SK-N-SH treated with all-trans-retinoic acid at 6 μM for 48 hours (cell line): Measurements from ENCODE around the gene ALB.

ENCODE experiments used
- ATAC-seq: fragments of 200-7000 bp; cut with Tn5 transposase; 3 replicates; pipeline ENCODE4 v1.9.1; 2020; ENCODE audit warnings: mild to moderate bottlenecking, moderate library complexity
- ARNTL ChIP-seq: fragments of 450-650 bp; formaldehyde crosslinking; IDR thresholded peaks from 2 replicates; pipeline ENCODE4 v1.5.0; 2020; ENCODE audit warnings: low read depth, mild to moderate bottlenecking, moderate library complexity, borderline replicate concordance
- BACH2 ChIP-seq: fragments of 250-450 bp; sonication (Bioruptor Pico); IDR thresholded peaks from 2 replicates; pipeline ENCODE4 v1.9.0; 2021; ENCODE audit warnings: mild to moderate bottlenecking, borderline replicate concordance
- CREB5 ChIP-seq: fragments of 250-450 bp; sonication (Bioruptor Pico); IDR thresholded peaks from 2 replicates; pipeline ENCODE4 v1.5.1; 2020; ENCODE audit warnings: low read depth, mild to moderate bottlenecking, moderate library complexity
- CSDC2 ChIP-seq: fragments of 250-450 bp; sonication (Bioruptor Pico); IDR thresholded peaks from 2 replicates; pipeline ENCODE4 v1.5.0; 2020; ENCODE audit warnings: mild to moderate bottlenecking, moderate library complexity
- GLIS3 ChIP-seq: fragments of 250-450 bp; sonication (Bioruptor Pico); IDR thresholded peaks from 2 replicates; pipeline ENCODE4 v1.5.0; 2020; ENCODE audit warnings: mild to moderate bottlenecking, moderate library complexity
- ISL1 ChIP-seq: fragments of 250-450 bp; sonication (Bioruptor Pico); IDR thresholded peaks from 2 replicates; pipeline ENCODE4 v2.1.2; 2022; ENCODE audit warnings: mild to moderate bottlenecking, moderate library complexity
- OSR1 ChIP-seq: fragments of 250-450 bp; sonication (Bioruptor Pico); IDR thresholded peaks from 2 replicates; pipeline ENCODE4 v1.8.0; 2022; ENCODE audit warnings: moderate library complexity, mild to moderate bottlenecking, inconsistent platforms
- POU6F1 ChIP-seq: fragments of 250-450 bp; sonication (Bioruptor Pico); IDR thresholded peaks from 2 replicates; pipeline ENCODE4 v1.8.0; 2021; ENCODE audit warnings: low read depth, mild to moderate bottlenecking, moderate library complexity, borderline replicate concordance
- PPARA ChIP-seq: fragments of 250-450 bp; sonication (Bioruptor Pico); IDR thresholded peaks from 2 replicates; pipeline ENCODE4 v1.5.0; 2020; ENCODE audit warnings: mild to moderate bottlenecking, borderline replicate concordance
- RARB ChIP-seq: fragments of 250-450 bp; sonication (Bioruptor Pico); IDR thresholded peaks from 2 replicates; pipeline ENCODE4 v1.8.0; 2021; ENCODE audit warnings: mild to moderate bottlenecking, moderate library complexity
- SNAI2 ChIP-seq: fragments of 250-450 bp; sonication (Bioruptor Pico); IDR thresholded peaks from 2 replicates; pipeline ENCODE4 v1.5.0; 2020; ENCODE audit warnings: mild to moderate bottlenecking, moderate library complexity
- TCF4 ChIP-seq: fragments of 250-450 bp; sonication (Bioruptor Pico); IDR thresholded peaks from 2 replicates; pipeline ENCODE4 v1.8.0; 2021; ENCODE audit warnings: mild to moderate bottlenecking, moderate library complexity, borderline replicate concordance
- TOX ChIP-seq: fragments of 250-450 bp; sonication (Bioruptor Pico); IDR thresholded peaks from 2 replicates; pipeline ENCODE4 v1.8.0; 2021; ENCODE audit warnings: mild to moderate bottlenecking, moderate library complexity, borderline replicate concordance
- ZC3H10 ChIP-seq: fragments of 250-450 bp; sonication (Bioruptor Pico); IDR thresholded peaks from 2 replicates; pipeline ENCODE4 v1.5.1; 2021; ENCODE audit warnings: mild to moderate bottlenecking, moderate library complexity
- ZFP3 ChIP-seq: fragments of 250-450 bp; sonication (Bioruptor Pico); IDR thresholded peaks from 2 replicates; pipeline ENCODE4 v1.5.0; 2020; ENCODE audit warnings: mild to moderate bottlenecking, moderate library complexity
- ZFP30 ChIP-seq: fragments of 450-650 bp; formaldehyde crosslinking; IDR thresholded peaks from 2 replicates; pipeline ENCODE4 v1.5.0; 2022; ENCODE audit warnings: mild to moderate bottlenecking, moderate library complexity
- ZNF565 ChIP-seq: fragments of 450-650 bp; formaldehyde crosslinking; conservative IDR thresholded peaks from 2 replicates; pipeline ENCODE4 v1.5.0; 2020; ENCODE audit warnings: low read depth, mild to moderate bottlenecking, moderate library complexity
- ZNF70 ChIP-seq: fragments of 450-650 bp; formaldehyde crosslinking; IDR thresholded peaks from 2 replicates; pipeline ENCODE4 v1.5.0; 2020; ENCODE audit warnings: mild to moderate bottlenecking, moderate library complexity
- ZNF8 ChIP-seq: fragments of 450-650 bp; formaldehyde crosslinking; IDR thresholded peaks from 2 replicates; pipeline ENCODE4 v1.5.0; 2020; ENCODE audit warnings: mild to moderate bottlenecking, moderate library complexity
- TF ChIP-seq, protein P1 (sequence below): fragments of 250-450 bp; sonication (Bioruptor Pico); IDR thresholded peaks from 2 replicates; pipeline ENCODE4 v1.5.1; 2021; ENCODE audit warnings: mild to moderate bottlenecking, moderate library complexity
- TF ChIP-seq, protein P2 (sequence below): fragments of 250-450 bp; sonication (Bioruptor Pico); IDR thresholded peaks from 2 replicates; pipeline ENCODE4 v1.5.0; 2020; ENCODE audit warnings: mild to moderate bottlenecking, moderate library complexity
- TF ChIP-seq, protein P3 (sequence below): fragments of 250-450 bp; sonication (Bioruptor Pico); IDR thresholded peaks from 2 replicates; pipeline ENCODE4 v1.8.0; 2020; ENCODE audit warnings: mild to moderate bottlenecking, moderate library complexity, borderline replicate concordance

ALB gene

GRCh38 chr4:73419106-73420038 is 15.3 kb downstream of the ALB start:
- TF ChIP-seq PPARA (CRISPR knock-in tag) (no peak), ZNF565 (CRISPR knock-in tag) (no peak), TCF4 (CRISPR knock-in tag) (no peak), ZNF70 (CRISPR knock-in tag) (no peak), ZNF8 (CRISPR knock-in tag) (no peak), BACH2 (CRISPR knock-in tag) (no peak), POU6F1 (CRISPR knock-in tag) (no peak), CSDC2 (CRISPR knock-in tag) (no peak), OSR1 (CRISPR knock-in tag) (no peak), ARNTL (CRISPR knock-in tag) (no peak), ISL1 (CRISPR knock-in tag) (no peak), ZFP30 (CRISPR knock-in tag) (no peak), TOX (CRISPR knock-in tag) (no peak), SNAI2 (no peak), ZFP3 (CRISPR knock-in tag) (no peak), RARB (CRISPR knock-in tag) (no peak), GLIS3 (CRISPR knock-in tag) (no peak), CREB5 (CRISPR knock-in tag) (no peak)
- TF ChIP-seq, protein P1, sequence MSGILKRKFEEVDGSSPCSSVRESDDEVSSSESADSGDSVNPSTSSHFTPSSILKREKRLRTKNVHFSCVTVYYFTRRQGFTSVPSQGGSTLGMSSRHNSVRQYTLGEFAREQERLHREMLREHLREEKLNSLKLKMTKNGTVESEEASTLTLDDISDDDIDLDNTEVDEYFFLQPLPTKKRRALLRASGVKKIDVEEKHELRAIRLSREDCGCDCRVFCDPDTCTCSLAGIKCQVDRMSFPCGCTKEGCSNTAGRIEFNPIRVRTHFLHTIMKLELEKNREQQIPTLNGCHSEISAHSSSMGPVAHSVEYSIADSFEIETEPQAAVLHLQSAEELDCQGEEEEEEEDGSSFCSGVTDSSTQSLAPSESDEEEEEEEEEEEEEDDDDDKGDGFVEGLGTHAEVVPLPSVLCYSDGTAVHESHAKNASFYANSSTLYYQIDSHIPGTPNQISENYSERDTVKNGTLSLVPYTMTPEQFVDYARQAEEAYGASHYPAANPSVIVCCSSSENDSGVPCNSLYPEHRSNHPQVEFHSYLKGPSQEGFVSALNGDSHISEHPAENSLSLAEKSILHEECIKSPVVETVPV (CRISPR knock-in tag), result no peak
- TF ChIP-seq, protein P2, sequence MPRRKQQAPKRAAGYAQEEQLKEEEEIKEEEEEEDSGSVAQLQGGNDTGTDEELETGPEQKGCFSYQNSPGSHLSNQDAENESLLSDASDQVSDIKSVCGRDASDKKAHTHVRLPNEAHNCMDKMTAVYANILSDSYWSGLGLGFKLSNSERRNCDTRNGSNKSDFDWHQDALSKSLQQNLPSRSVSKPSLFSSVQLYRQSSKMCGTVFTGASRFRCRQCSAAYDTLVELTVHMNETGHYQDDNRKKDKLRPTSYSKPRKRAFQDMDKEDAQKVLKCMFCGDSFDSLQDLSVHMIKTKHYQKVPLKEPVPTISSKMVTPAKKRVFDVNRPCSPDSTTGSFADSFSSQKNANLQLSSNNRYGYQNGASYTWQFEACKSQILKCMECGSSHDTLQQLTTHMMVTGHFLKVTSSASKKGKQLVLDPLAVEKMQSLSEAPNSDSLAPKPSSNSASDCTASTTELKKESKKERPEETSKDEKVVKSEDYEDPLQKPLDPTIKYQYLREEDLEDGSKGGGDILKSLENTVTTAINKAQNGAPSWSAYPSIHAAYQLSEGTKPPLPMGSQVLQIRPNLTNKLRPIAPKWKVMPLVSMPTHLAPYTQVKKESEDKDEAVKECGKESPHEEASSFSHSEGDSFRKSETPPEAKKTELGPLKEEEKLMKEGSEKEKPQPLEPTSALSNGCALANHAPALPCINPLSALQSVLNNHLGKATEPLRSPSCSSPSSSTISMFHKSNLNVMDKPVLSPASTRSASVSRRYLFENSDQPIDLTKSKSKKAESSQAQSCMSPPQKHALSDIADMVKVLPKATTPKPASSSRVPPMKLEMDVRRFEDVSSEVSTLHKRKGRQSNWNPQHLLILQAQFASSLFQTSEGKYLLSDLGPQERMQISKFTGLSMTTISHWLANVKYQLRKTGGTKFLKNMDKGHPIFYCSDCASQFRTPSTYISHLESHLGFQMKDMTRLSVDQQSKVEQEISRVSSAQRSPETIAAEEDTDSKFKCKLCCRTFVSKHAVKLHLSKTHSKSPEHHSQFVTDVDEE (CRISPR knock-in tag), result no peak
- TF ChIP-seq, all 23 proteins: peak for 0

GRCh38 chr4:73420615-73421014 is 16.5 kb downstream of the ALB start:
- no peak for ATAC-seq
- no peak for TF ChIP-seq CSDC2 (CRISPR knock-in tag)
- TF ChIP-seq POU6F1 (CRISPR knock-in tag), result no peak
- TF ChIP-seq ZNF70 (CRISPR knock-in tag), result no peak
- no peak for TF ChIP-seq ZFP30 (CRISPR knock-in tag)
- TF ChIP-seq ZNF565 (CRISPR knock-in tag), result no peak
- TF ChIP-seq BACH2 (CRISPR knock-in tag), result no peak
- no peak for TF ChIP-seq ZC3H10
- no peak for TF ChIP-seq PPARA (CRISPR knock-in tag)
- no peak for TF ChIP-seq ARNTL (CRISPR knock-in tag)
- no peak for TF ChIP-seq ZNF8 (CRISPR knock-in tag)
- TF ChIP-seq, protein P2 (CRISPR knock-in tag), result no peak
- TF ChIP-seq TCF4 (CRISPR knock-in tag), result no peak
- TF ChIP-seq ZFP3 (CRISPR knock-in tag), result no peak
- no peak for TF ChIP-seq GLIS3 (CRISPR knock-in tag)
- TF ChIP-seq, protein P3, sequence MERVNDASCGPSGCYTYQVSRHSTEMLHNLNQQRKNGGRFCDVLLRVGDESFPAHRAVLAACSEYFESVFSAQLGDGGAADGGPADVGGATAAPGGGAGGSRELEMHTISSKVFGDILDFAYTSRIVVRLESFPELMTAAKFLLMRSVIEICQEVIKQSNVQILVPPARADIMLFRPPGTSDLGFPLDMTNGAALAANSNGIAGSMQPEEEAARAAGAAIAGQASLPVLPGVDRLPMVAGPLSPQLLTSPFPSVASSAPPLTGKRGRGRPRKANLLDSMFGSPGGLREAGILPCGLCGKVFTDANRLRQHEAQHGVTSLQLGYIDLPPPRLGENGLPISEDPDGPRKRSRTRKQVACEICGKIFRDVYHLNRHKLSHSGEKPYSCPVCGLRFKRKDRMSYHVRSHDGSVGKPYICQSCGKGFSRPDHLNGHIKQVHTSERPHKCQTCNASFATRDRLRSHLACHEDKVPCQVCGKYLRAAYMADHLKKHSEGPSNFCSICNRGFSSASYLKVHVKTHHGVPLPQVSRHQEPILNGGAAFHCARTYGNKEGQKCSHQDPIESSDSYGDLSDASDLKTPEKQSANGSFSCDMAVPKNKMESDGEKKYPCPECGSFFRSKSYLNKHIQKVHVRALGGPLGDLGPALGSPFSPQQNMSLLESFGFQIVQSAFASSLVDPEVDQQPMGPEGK (CRISPR knock-in tag), result no peak
- TF ChIP-seq ISL1 (CRISPR knock-in tag), result no peak

More at GRCh38 chr4:73419106-73420038, 15.3 kb downstream of the ALB start:
- no peak for ATAC-seq
